Activated T-helper 2 cell treated with anti-CD3 and anti-CD28 coated beads, Interferon-gamma antibody, Interleukin-2, Interleukin-4, amounts not matched to agents 10 μg/mL and 5 μg/mL and 100 μg/mL, durations not matched to agents 14 hours and 24 hours and 36 hours (primary cell): ENCODE results near the gene MIX23. TPM values are rescaled to one million over a fixed set of nuclear protein-coding genes. Genes with fewer than 3 reads are reported as not detected.

Source experiments
- total RNA-seq: library from RNA; stranded (reverse); gene quantifications from 2 replicates; pipeline ENCODE4 v1.2.3, GENCODE V29; 2022

MIX23 gene
- total RNA-seq, 1 donor from 2014 or later: 110 TPM

Other genes with a start within 250 kb of the MIX23 start
- gene CASR, start 199.6 kb downstream of the MIX23 start, total RNA-seq: not detected in 2 replicates
- not detected in 2 replicates for gene CSTA, start 58.0 kb downstream of the MIX23 start, total RNA-seq
- gene FAM162A, start 951 bp upstream of the MIX23 start, total RNA-seq: 82.2 and 85.8 TPM in 2 replicates
- gene WDR5B, start 32.8 kb upstream of the MIX23 start, total RNA-seq: 4.9 and 5.5 TPM in 2 replicates
- 67.5 and 70.5 TPM in 2 replicates for gene KPNA1, start 131.7 kb upstream of the MIX23 start, total RNA-seq
- gene PARP9, start 181.1 kb upstream of the MIX23 start, total RNA-seq: 29.8 and 31.0 TPM in 2 replicates
- gene DTX3L, start 181.1 kb upstream of the MIX23 start, total RNA-seq: 32.4 and 34.3 TPM in 2 replicates
- 14.4 and 16.1 TPM in 2 replicates for gene PARP15, start 194.4 kb upstream of the MIX23 start, total RNA-seq